Activated CD8-positive, alpha-beta memory T cell treated with anti-CD3 and anti-CD28 coated beads, Interleukin-2, amount 50 U/mL, for 1 hour (primary cell): ENCODE data around the gene CORO2B.

Experiments
- DNase-seq: peaks from one replicate; pipeline ENCODE4 v3.0.0-alpha.2; 2020; ENCODE audit errors: extremely low read depth

The CORO2B gene

DNA sequence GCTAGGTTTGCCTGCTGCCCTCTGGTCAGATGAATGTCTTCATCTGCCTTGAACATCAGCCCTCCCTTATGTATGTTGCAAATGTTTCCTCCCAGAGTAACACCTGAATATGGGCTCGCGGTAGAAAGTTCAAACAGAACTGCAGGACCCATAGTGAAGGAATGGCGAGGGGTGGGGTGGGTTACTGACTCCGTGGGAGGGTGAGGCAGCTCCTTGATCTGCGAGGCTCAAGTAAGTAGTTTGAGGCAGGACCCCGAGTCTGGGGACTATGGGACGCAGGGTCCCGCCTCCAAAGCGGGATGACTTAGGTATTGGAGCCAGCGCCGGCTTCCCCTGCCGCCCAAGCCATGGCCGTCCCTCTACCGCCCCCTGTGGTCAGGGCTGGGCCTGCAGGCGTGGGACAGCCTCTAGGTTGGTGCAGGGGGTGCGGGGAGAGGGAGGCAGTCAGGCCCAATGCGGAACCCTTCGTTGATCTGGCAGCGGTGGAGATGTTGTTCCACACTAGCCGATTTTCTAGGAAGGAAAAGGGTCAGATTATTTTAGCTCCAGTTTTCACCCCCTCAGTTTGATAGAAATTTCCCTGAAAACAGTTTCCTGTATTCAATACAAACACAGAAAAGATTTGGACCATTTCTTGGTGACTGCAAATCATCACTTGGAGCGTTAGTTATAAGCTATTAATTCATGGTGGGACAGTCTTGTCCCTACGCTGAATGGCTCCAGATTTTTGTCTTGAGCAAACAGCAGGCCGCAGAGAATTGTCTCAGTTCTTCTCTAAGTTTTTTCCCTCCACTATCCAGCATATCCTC, 72.3 kb downstream of the CORO2B start:
- DNase-seq = no peak

- no peak for DNase-seq
Measured at GRCh38 chr15:68651916-68652525, 73.2 kb downstream of the CORO2B start.

- no peak for DNase-seq
Measured at GRCh38 chr15:68653031-68653635, 74.3 kb downstream of the CORO2B start.

DNA sequence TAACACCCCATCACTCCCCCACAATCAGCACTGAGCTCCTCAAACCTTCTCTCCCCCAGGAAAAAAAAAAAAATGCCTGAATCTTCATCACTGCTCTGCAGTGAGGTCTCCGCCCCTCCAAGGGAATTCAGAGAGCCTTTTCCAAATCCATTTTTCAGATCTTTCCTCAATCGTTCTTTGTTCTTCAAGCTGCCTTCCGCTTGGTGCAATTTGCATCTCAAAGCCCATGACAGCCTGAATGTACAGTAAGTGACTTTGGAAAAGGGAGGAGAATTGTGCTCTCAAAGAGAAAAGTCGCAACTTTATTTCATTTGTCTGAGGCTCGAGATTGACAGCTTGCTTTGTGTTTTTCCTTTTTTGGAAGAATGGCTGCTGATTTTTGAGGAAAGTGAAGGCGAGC, 75.0 kb downstream of the CORO2B start:
- DNase-seq = no peak

DNA sequence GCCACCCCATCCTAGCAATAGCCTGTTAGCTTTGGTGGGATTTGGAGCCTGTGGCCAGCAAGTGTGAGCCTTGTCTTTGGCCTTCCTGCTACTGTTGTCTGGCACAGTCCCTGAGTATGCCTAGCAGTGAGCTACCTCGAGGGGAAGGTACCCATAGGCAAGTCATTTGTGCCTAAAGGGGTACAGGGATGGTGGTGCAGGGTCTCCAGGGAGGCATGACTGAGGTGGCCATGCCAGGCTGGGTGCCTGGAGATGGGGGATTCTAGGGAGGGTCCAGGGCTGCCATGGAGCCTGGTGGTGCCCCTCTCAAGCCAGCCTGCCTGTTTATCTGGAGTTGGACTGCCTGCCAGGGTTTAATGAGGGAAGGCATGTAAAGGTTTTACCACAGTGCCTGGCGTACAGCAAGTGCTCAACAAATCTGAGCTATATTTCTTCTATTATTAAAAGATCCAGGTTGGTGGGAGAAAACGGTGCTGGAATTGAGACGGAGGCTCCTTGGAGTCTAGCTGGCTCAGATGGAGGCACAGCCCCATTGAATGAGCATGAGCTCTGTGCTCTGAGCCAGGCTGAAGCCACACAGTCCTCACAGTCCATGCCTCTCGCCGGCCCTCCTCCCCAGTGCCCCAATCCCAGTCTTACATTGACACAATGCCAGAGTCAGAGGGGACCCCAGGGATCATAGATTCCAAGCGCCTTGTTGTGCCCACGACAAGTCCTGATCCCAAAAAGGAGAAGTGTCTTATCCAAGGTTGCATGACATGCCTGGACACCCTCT, 76.2 kb downstream of the CORO2B start:
- no peak for DNase-seq

- DNase-seq = no peak
Measured at GRCh38 chr15:68655686-68656437, 77.1 kb downstream of the CORO2B start.

DNA sequence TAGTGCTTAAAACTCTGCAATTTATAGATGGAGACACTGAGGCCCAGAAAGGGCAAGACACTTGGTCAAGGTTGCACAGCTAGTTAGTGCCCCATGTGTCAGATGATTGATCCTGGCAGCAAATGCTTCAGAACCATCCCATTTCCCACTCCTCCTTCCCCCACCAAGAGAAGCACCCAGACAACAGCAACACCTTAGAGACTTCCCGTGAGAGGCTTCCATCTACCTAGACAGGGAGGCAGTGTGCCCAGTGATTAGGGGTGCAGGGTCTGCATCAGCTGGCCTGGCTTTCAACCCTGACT, 77.6 kb downstream of the CORO2B start:
- DNase-seq = no peak

DNA sequence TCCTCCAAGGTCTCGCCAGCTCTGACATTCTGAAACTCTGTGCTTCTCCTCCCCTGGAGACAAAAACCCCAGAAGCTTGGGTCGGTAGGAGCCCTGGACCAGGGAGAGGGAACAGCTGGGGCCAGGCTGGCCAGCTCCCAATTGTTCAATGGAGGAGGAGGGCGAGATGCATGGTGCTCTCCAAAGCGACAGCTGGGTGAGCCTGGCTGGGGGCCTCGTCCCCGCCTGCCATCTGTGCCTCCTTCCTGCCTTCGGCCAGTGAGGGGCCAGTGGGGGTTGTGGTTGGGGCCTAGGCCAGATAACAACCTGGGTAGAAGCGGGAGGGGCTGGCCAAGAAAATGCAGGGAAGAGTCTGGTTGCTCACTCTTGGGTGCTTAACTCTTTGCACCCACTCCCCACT, 79.4 kb downstream of the CORO2B start:
- DNase-seq = no peak

- DNase-seq = no peak
Measured at GRCh38 chr15:68658641-68659358, 80.0 kb downstream of the CORO2B start.

GRCh38 chr15:68663526-68663925, 84.7 kb downstream of the CORO2B start:
- DNase-seq = no peak

DNA sequence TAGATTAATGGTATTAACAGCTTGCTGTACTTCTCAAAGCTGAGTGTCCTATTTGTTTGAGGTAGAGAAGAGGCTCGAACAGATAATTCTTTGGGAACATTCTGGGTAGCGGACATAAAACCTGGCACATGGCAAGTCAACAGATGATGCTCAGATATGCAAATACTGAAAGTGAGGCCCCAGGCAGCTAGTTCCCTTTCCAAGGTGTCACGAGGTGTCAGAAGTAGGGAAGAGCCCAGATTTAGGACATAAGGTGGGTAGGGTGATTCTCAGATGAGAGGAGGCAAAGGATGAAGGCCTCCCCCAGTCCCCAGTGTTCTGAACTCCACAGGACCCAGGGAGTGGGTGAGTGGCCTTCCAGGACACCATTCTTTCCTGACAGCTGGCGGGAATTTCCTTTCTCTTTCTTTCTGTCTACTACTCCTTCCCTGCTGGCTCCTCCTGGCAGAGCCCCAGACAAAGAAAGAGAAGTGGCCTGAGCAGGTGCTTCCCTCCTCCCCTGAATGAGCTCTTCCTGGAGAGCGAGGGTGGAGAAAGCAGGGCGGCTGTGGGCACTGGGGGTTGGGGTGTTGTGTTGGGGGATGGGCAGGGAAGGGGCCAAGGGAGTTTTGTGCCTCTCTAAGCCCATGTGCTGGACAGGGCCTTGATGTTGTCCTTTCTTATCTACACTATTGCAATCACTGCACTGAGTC, 87.5 kb downstream of the CORO2B start:
- no peak for DNase-seq

GRCh38 chr15:68666812-68667450, 88.1 kb downstream of the CORO2B start:
- DNase-seq = no peak

DNA sequence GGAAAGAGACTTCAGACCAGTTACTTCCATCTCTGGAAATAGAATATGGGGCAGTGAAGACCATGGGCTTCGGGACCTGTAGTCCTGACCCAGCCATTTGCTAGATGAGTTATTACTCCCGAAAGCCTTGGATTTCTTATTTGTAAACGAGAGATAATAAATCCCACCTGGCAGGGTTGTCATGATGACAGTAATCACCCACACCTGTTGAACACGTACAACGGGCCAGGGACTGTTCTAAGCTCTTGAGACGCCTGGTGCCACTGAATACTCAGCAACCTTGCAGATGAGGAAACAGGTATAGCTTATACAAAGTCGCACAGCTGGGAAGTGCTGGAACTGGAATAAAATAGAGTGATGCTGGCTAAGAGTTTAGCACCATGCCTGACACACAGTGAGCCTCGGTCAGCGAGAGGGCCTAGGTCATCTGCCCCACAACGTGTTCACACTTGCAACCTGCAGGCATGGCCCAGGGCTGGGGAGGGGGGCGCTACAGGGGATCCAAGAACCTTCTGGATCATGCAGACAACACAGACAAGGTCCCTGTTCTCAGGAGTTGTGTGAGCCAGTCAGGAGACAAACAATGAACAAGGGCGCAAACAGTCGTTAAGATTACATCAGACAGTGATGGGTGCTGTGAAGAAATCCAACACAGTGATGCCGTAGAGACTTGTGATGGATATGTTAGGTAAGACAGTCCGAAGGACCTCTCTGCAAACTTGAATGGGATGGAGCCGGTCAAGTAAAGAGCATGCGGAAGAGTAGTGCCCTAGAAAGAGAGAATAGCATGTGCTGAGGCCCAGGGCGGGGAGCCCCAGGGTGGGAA, 89.2 kb downstream of the CORO2B start:
- no peak for DNase-seq

DNA sequence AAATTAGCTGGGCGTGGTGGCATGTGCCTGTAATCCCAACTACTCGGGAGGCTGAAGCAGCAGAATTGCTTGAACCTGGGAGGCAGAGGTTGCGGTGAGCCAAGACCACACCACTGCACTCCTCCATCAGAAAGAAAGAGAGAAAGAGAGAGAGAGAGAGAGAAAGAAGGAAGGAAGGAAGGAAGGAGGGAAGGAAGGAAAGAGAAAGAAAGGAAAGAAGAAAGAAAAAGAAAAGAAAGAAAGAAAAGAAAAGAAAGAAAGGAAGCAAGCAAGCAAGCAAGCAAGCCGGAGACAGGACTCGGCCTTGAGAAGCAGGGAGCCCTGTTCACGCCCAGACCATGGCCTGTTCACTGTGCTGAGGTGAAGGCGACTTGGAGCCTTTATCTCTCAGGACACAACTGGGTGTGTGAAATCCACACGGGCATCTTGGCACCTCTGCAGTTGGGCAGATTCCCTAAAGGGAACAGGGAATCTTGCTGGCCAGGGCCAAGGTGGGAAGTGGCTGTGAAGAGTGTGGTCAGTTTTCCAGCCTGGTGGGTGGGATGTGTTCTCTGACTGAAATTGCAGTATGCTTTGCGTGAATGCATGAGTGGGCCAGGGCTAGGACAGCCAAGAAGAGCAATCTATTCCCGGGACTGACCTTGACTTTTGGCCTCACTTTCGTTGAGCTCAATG, 90.3 kb downstream of the CORO2B start:
- DNase-seq = no peak

GRCh38 chr15:68672251-68672650, 93.5 kb downstream of the CORO2B start:
- no peak for DNase-seq

- no peak for DNase-seq
Measured at GRCh38 chr15:68672781-68673205, 94.0 kb downstream of the CORO2B start.

GRCh38 chr15:68674975-68675374, 96.2 kb downstream of the CORO2B start:
- no peak for DNase-seq

- no peak for DNase-seq
Measured at GRCh38 chr15:68676011-68676605, 97.3 kb downstream of the CORO2B start.
